Activated naive CD8-positive, alpha-beta T cell (primary cell): ENCODE data around the gene IRS1.
A peak's percentile ranks its signal among the peaks of the same experiment; 100 is the strongest.
"Not testable (repeated sequence)": the region's sequence is repeated elsewhere in the genome, so short reads cannot be mapped to it uniquely, and the experiment has no call there.

Source experiments
- H3K27ac Mint-ChIP-seq: one replicate; pipeline ENCODE4 v1.8.0; 2021; ENCODE audit warnings: mixed read lengths
- H3K27me3 Mint-ChIP-seq: one replicate; pipeline ENCODE4 v1.8.0; 2021; ENCODE audit warnings: mixed read lengths
- H3K36me3 Mint-ChIP-seq: one replicate; pipeline ENCODE4 v1.8.0; 2021; ENCODE audit warnings: mixed read lengths
- H3K4me1 Mint-ChIP-seq: one replicate; pipeline ENCODE4 v1.8.0; 2021; ENCODE audit warnings: low read depth, mixed read lengths
- H3K4me3 Mint-ChIP-seq: one replicate; pipeline ENCODE4 v1.8.0; 2021; ENCODE audit warnings: mild to moderate bottlenecking, mixed read lengths
- H3K9me3 Mint-ChIP-seq: one replicate; pipeline ENCODE4 v1.8.0; 2021; ENCODE audit warnings: low read depth, mixed read lengths

The IRS1 gene

DNA sequence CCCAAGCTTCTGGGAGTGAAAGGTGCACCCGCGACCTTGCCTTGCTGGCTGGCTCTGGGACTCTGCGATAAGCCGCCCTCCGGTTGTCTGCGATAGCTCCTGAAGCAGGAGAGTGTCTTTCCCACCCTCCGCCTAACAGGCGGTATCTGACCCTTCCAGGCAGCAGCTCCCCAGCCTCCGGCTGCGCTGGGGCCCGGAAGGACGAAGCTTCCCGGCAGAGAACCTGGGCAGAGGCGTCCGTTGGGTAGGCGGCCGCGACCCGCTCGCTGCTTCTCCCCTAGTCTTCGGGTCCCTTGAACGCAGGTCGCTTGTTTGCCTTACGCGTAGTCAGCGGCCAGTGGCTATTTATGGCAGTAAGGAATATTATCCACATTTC lies 35.8 kb upstream of the IRS1 start:
- Mint-ChIP-seq H3K4me3 (peak overlapping the region; percentile 94), H3K27me3 (no peaks in the 10 kb centered on the region), H3K4me1 (peaks cover 58% of the 10 kb centered on the region), H3K27ac (peak overlapping the region; percentile 99), H3K36me3 (peaks cover 13% of the 10 kb centered on the region), H3K9me3 (no peaks in the 10 kb centered on the region)

DNA sequence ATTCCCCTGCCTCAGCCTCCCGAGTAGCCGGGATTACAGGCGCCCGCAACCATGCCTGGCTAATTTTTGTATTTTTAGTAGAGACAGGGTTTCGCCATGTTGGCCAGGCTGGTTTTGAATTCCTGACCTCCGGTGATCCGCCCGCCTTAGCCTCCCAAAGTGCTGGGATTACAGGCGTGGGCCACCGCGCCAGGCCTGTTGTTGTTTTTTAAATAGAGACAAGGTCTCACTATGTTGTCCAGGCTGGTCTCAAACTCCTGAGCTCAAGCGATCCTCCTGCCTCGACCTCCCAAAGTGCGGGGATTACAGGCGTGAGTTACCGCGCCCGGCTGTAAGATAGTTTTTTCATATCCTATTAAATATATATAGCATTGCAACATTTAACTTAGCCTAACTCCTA lies 35.3 kb upstream of the IRS1 start:
- H3K27ac Mint-ChIP-seq: peak overlapping the region; percentile 99

DNA sequence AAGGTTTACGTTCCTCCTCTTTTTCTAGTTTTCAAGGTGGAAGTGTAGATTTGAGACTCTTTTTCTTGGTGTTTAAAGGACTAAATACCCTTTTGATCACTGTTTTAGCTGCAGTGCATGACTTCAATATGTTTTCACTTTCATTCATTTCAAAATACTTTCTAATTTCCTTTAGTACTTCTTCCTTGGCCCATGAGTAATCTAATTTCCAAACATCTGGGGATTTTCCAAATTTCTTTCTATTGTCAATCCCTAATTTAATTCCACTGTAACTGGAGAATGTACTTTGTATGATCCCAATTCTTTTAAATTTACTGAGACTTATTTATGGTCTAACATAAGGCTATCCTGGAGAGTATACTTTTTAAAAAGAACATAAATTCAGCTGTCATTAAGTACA lies 32.4 kb upstream of the IRS1 start:
- Mint-ChIP-seq H3K4me1 (peaks cover 29% of the 10 kb centered on the region), H3K4me3 (no peak overlapping the region), H3K27me3 (no peaks in the 10 kb centered on the region), H3K9me3 (no peaks in the 10 kb centered on the region), H3K36me3 (peaks cover 9% of the 10 kb centered on the region), H3K27ac (no peak overlapping the region)

More for the DNA sequence above, 35.3 kb upstream of the IRS1 start:
- Mint-ChIP-seq H3K4me3 (peak overlapping the region; percentile 94), H3K4me1 (peaks cover 53% of the 10 kb centered on the region), H3K36me3 (peaks cover 13% of the 10 kb centered on the region)
- not testable (repeated sequence) for H3K27me3 Mint-ChIP-seq, H3K9me3 Mint-ChIP-seq

DNA sequence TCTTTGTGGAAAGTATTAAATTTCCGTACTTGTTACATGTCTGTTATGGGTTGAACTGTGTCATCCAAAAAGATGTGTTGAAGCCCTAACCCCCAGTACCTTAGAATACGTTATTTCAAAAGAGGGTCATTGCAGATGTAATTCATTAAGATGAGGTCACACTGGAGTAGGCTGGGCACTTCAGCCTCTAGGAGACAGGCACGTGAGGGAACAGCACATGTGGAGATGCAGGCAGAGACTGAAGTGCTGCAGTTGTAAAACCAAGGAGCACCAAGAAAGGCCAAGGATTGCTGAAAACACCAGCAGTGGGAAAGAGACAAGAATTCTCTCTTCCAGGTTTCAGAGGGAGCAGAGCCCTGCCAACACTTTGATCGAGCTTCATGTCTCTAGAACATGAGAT lies 31.6 kb upstream of the IRS1 start:
- no peaks in the 10 kb centered on the region for H3K9me3 Mint-ChIP-seq
- no peaks in the 10 kb centered on the region for H3K27me3 Mint-ChIP-seq
- peaks cover 24% of the 10 kb centered on the region for H3K4me1 Mint-ChIP-seq
- peaks cover 9% of the 10 kb centered on the region for H3K36me3 Mint-ChIP-seq
- no peak overlapping the region for H3K4me3 Mint-ChIP-seq
- no peak overlapping the region for H3K27ac Mint-ChIP-seq

DNA sequence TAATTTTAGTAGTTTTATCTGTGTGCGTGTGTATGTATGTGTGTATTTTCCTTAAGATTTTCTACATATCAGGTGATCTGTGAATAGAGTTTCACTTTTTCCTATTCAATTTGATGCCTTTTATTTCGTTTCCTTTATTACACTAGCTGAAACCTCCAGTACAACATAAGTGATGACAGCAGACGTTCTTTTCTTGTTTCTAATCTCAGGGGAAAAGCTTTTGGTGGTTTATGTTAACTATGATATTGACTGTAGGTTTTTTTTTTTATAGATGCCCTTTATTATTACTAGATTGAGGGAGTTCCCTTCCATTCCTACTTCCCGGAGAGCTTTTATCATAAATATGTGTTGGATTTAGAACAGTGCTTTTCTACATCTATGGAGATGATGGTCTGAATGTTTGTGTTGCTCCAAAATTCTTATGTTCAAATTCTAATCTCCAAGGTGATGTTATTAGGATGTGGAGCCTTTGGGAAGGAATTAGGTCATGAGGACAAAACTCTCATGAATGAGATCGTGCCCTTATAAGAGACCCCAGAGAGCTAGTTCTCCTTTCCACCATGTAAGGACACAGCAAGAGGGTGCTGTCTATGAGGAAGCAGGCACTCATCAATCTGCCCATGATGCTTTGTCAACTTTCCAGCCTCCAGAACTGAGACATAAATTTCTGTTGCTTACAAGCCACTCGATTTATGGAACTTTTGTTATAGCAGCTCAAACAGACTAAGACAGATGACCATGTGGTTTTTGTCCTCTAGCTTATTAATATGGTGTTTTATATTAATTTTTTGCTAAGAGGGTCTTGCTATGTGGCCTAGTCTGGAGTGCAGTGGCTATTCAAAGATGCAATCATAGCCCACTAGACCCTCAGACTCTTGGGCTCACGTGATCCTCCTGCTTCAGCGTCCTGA lies 30.4 kb upstream of the IRS1 start:
- Mint-ChIP-seq H3K4me3 (no peak overlapping the region), H3K27me3 (no peaks in the 10 kb centered on the region), H3K9me3 (no peaks in the 10 kb centered on the region), H3K36me3 (peaks cover 9% of the 10 kb centered on the region), H3K27ac (no peak overlapping the region), H3K4me1 (peaks cover 22% of the 10 kb centered on the region)

DNA sequence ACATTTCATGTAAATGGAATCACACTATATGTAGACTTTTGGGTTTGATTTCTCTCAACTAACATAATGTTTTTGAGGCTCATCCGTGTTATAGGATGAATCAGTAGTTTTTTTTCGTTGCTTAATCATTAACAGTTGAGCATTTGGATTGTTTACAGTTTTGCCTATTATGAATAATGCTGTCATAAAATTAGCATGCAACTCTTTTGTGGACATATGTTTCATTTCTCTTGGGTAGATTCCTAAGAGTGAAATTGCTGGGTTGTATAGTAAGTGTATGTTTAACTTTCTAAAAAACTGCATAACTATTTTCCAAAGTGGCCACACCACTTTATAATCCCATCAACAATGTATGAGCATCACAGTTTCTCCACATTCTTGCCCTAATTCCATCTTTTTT lies 28.6 kb upstream of the IRS1 start:
- peaks cover 12% of the 10 kb centered on the region for H3K36me3 Mint-ChIP-seq
- H3K27me3 Mint-ChIP-seq: no peaks in the 10 kb centered on the region
- H3K9me3 Mint-ChIP-seq: peaks cover 4% of the 10 kb centered on the region
- H3K27ac Mint-ChIP-seq: no peak overlapping the region
- H3K4me3 Mint-ChIP-seq: no peak overlapping the region
- H3K4me1 Mint-ChIP-seq: peaks cover 9% of the 10 kb centered on the region

DNA sequence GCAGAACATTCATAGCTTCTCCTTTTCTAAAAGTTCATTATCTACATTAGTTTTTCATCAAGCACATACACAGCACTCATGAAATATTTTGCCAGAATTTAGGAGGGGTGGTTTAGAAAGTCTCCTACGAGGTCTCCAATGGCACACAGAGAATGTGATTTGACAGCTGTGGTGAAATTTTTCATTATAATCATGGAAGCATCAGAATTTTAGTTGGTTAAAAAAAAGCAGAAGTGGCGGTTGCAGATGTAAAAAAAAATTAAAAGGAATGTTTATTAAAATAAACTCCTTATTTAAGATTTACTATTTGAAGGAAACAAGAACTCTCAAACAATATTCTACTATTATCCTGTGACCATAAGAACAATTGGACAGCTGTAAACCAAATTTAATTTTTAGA lies 25.4 kb upstream of the IRS1 start:
- Mint-ChIP-seq H3K4me1 (peaks cover 4% of the 10 kb centered on the region), H3K9me3 (peaks cover 4% of the 10 kb centered on the region), H3K27ac (no peak overlapping the region), H3K4me3 (no peak overlapping the region), H3K27me3 (no peaks in the 10 kb centered on the region), H3K36me3 (peaks cover 3% of the 10 kb centered on the region)

DNA sequence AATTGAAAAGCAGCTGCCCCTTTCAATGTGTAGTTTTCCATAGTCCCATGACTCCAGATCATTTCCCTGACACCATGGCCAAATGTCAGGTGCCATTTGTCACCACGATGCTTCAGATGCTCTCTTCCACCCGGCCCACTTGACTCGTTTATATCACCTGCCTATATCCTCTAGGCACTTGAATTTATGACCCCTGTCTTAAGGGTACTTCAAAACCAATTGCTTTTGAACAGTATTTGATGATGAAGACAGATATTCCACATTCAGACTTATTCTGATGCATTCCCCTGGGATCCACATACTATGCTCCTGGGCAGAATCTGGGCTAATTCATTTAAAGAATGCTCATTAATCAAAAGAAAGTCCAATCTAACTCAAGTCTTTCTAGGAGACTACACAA lies 19.3 kb upstream of the IRS1 start:
- Mint-ChIP-seq H3K4me3 (no peak overlapping the region), H3K27me3 (peaks cover 7% of the 10 kb centered on the region), H3K27ac (no peak overlapping the region), H3K36me3 (peaks cover 4% of the 10 kb centered on the region), H3K9me3 (peaks cover 4% of the 10 kb centered on the region), H3K4me1 (no peaks in the 10 kb centered on the region)

DNA sequence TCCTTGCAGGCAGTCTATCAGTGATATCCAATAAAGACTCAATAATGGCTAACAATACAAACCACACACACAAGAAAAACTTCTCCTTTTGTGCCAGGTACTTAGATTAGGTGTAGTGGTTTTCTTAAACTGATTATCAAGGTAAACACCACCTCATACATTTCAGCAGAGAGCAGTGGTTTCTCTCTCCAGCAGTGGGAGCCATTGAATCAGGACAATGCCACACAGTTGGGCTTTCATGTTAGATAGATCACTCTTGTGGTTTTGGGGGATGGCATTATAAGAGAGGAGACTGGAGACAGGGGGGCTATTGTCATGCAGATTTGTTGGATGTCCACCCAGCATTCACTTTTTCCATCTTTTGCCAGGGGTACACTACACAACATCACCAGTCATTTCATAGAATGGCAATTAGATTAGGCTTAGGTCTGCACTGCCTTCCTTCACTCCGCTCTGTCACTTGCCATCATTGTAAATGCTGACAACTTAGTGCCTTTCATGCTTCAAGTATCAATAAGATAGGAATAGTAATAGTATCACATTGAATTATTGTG lies 13.6 kb upstream of the IRS1 start:
- no peak overlapping the region for H3K4me3 Mint-ChIP-seq
- H3K9me3 Mint-ChIP-seq: no peaks in the 10 kb centered on the region
- H3K4me1 Mint-ChIP-seq: no peaks in the 10 kb centered on the region
- peaks cover 23% of the 10 kb centered on the region for H3K27me3 Mint-ChIP-seq
- H3K27ac Mint-ChIP-seq: no peak overlapping the region
- H3K36me3 Mint-ChIP-seq: no peaks in the 10 kb centered on the region

DNA sequence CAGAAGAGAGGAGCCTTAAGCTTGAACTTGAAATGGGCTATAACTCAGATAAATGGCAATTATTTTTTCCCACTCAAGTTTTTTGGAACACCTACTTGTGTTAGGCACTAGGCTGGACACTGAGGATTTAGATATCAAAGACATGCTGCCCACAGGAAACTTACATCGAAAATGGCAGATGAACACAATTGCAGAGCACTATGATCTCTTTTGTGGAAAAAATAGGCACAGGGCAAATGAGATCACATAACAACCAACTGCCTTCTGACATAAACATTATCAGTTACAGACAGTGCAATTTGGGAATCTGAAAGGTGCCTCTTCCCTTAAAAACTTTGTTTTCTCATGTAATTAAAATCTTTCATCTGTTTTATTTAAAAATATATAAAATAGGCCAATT lies 3.8 kb upstream of the IRS1 start:
- Mint-ChIP-seq H3K27me3 (peaks cover 16% of the 10 kb centered on the region), H3K4me1 (peaks cover 24% of the 10 kb centered on the region), H3K27ac (no peak overlapping the region), H3K36me3 (no peaks in the 10 kb centered on the region), H3K4me3 (no peak overlapping the region), H3K9me3 (no peaks in the 10 kb centered on the region)

DNA sequence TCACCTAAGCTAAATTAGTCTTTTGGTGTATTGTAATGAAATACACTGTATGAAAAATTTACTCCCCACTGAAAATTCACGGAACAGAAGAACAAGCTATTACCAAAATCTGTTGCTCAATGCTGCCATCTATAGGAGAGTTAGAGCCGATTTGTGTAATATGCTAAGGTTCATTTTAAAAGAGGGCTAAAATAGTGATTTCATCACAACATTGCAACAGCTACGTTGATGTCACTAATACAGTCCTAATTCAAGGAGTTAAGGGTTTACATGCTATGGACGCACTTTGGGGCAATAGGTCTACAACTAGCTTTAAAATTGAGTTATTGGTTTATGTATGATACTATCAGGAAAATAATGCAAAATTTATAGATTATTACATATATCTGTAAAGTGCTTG lies 3.0 kb upstream of the IRS1 start:
- Mint-ChIP-seq H3K9me3 (no peaks in the 10 kb centered on the region), H3K27ac (no peak overlapping the region), H3K36me3 (no peaks in the 10 kb centered on the region), H3K4me1 (peaks cover 27% of the 10 kb centered on the region), H3K27me3 (peaks cover 9% of the 10 kb centered on the region), H3K4me3 (peak overlapping the region; percentile 48)

DNA sequence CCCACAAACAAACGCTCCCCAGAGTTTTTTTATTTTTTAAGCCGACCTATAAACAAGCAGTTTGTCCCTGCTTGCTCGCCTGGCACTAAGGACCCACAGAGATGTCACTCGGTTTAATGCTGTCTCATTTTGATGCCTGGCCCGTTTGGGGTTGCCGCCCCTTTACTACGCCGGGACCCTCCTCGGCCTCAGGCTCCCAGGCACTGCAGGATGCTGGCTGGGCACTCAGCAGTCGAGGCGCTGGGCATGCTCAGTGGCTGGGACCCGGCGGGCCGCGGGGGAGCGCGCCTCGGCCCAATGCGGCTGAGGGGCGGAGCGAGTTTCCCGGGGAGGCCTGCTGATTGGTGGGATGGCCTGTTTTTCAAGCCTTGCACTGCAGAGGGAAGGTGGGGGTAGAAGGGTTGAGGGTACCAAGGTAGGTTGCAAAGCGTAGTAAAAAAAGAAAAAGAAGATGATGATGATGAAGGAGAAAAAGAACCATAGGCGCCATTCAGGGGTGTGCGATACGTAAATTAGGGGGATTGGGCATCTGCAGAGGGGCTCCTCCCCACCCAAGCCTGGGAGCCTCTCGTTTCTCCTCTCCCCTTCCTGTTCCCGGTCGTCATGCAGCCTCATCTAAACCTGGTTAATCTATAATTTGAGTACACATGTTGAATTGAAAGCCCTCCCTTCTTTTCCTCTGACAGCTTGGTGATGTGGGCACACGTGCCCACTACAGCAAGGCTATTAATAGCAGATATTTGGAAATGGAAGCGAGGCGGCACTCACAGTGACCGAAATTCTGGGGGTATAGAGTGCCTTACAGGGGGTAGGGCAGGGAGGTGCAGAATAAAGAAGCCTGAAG lies 1.5 kb upstream of the IRS1 start:
- H3K27ac Mint-ChIP-seq: peak overlapping the region; percentile 41
- peak overlapping the region; percentile 88 for H3K4me3 Mint-ChIP-seq
- H3K27me3 Mint-ChIP-seq: peaks cover 1% of the 10 kb centered on the region
- no peaks in the 10 kb centered on the region for H3K9me3 Mint-ChIP-seq
- H3K4me1 Mint-ChIP-seq: peaks cover 33% of the 10 kb centered on the region
- peaks cover 2% of the 10 kb centered on the region for H3K36me3 Mint-ChIP-seq

DNA sequence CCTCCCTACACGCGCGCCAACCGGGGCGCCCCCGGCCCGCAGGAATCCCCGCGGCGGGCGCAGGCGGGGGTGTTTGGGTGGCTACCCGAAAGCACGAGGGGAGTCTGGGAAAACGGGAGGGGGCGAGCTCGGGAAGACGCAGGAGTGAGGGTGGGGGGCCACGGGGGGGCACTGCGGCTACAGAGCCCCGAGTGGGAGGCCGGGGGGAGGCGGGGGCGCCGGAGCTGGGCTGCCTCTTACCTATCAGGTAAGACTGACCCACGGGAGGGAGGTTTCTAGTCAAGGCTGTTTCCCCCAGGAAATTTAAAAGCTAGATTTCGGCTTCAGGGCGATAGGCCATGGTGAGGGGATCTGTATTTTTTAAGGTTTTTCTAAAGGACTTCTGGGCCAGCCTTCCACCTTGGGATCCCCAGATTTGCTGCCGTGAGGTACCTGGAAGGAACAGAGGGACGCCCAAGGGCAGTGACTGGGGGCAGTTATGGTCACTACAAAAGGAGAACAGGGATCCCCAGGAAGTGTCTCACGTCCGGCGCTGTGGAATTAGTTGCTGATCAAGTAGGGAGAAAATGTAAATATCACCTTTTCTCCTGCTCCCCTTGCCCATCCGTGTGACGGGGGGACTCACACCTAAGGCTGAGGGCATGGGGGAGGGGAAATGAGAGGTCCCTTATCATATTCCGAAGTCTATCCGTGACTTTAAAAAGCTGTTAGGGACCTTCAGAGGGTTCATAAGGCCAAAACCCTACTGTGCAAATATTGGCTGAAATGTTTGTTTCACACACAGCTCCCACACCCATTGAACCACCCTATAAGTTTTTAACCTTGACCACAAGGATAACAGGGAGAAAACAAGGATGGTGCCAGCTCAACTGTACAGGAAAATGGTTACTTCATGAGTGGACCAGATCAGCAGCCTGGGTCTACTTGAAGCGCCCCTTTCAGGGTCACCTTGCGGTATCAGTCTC lies 638 bp upstream of the IRS1 start:
- Mint-ChIP-seq H3K36me3 (peaks cover 2% of the 10 kb centered on the region), H3K4me3 (peak overlapping the region; percentile 88), H3K27me3 (peaks cover 1% of the 10 kb centered on the region), H3K27ac (peak overlapping the region; percentile 41), H3K9me3 (no peaks in the 10 kb centered on the region), H3K4me1 (peaks cover 33% of the 10 kb centered on the region)
